ENCODE measurements around the gene CDH5. TPM values are rescaled to one million over a fixed set of nuclear protein-coding genes. Genes with fewer than 3 reads are reported as not detected.

Gene CDH5
- total and polyA plus RNA-seq, 8 donors = 3.4 to 10.2 (median 5.4) TPM

DNA sequence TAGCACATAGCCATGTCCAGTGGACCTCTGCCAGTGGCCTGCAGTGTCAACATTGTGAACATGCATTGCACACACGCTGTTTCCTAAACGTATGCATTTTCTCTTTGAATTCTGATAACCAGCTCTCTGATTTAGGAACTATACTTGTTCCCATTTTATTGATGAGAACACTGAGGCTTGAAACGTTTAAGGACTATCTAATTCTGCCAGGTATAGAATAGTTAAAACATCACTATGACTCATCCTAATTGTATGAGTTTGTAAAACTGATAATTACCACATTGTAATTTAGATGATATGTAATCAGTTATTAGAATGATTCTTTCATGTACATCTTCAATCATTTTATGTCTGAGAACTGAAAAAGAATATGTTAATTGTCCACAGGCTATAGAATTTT, 63.7 kb downstream of the CDH5 start:
- no peaks in the 10 kb centered on the region for H3K9me3 ChIP-seq
- no peaks in the 10 kb centered on the region for H3K4me1 ChIP-seq
- DNase-seq (no peak), FAIRE-seq (no peak), ATAC-seq (no peak)
- no peak overlapping the region for H3K4me3 ChIP-seq
- TF ChIP-seq, protein P1, sequence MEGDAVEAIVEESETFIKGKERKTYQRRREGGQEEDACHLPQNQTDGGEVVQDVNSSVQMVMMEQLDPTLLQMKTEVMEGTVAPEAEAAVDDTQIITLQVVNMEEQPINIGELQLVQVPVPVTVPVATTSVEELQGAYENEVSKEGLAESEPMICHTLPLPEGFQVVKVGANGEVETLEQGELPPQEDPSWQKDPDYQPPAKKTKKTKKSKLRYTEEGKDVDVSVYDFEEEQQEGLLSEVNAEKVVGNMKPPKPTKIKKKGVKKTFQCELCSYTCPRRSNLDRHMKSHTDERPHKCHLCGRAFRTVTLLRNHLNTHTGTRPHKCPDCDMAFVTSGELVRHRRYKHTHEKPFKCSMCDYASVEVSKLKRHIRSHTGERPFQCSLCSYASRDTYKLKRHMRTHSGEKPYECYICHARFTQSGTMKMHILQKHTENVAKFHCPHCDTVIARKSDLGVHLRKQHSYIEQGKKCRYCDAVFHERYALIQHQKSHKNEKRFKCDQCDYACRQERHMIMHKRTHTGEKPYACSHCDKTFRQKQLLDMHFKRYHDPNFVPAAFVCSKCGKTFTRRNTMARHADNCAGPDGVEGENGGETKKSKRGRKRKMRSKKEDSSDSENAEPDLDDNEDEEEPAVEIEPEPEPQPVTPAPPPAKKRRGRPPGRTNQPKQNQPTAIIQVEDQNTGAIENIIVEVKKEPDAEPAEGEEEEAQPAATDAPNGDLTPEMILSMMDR (IDR thresholded peaks at IDR 0.05) = no peak
- H3K36me3 ChIP-seq = no peaks in the 10 kb centered on the region
- peaks cover 0 to 18% (median 5%) of the 10 kb centered on the region in 4 donors for H3K27me3 ChIP-seq
- intact Hi-C loops (cut with DNase I) = no loop called here
- 40 to 48% methylated on average over 3 of the region's 3 CpGs for WGBS, 2 donors
- H3K27ac ChIP-seq = no peak overlapping the region

DNA sequence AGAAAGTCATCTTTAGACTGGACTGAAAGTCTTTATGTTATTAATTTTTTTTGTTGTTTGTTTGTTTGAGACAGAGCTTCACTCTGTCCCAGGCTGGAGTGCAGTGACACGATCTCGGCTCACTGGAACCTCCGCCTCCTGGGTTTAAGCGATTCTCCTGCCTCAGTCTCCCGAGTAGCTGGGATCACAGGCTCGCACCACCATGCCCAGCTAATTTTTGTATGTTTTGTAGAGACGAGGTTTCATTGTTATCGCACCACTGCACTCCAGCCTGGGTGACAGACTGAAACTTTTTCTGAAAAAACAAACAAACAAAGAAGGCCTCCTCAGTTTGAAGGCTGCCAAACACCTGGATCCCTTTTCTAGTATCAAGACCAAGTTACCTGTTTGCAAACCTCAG, 65.3 kb downstream of the CDH5 start:
- H3K36me3 ChIP-seq = no peaks in the 10 kb centered on the region
- 63 to 70% methylated on average over 8 of the region's 8 CpGs for WGBS, 2 donors
- H3K27me3 ChIP-seq = peaks cover 0 to 18% (median 1%) of the 10 kb centered on the region in 4 donors
- no peak overlapping the region for H3K4me3 ChIP-seq
- TF ChIP-seq, protein P1 (IDR thresholded peaks at IDR 0.05) = no peak
- no peak for DNase-seq
- H3K27ac ChIP-seq = no peak overlapping the region
- no peaks in the 10 kb centered on the region for H3K4me1 ChIP-seq
- FAIRE-seq = no peak
- no peaks in the 10 kb centered on the region for H3K9me3 ChIP-seq
- intact Hi-C loops (cut with DNase I) = no loop called here
- no peak for ATAC-seq

DNA sequence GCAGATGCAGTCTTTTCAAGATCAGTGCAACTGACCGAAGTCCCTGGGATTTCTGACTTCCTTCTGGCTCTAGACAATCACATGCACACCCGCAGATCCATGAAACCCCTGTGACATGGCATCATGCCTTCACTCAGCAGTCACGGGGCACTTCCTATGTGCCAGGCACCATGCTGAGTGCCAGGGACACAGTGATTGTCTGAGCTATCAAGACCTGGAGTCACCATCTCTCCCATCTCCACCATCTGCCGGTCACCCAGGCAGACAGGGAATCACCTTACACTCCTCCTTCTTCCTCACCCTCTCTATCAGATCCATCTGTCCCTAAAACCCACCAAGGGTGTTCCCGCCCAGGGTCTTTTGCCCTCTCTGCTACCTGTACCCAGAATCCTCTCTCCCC, 65.9 kb downstream of the CDH5 start:
- no peaks in the 10 kb centered on the region for H3K36me3 ChIP-seq
- TF ChIP-seq, protein P1 (IDR thresholded peaks at IDR 0.05) = no peak
- no peak overlapping the region for H3K27ac ChIP-seq
- intact Hi-C loops (cut with DNase I) = no loop called here
- ATAC-seq (no peak), FAIRE-seq (no peak), DNase-seq (no peak)
- 68 to 74% methylated on average over 5 of the region's 5 CpGs for WGBS, 2 donors
- H3K27me3 ChIP-seq = peaks cover 0 to 17% (median under 1%) of the 10 kb centered on the region in 4 donors
- no peaks in the 10 kb centered on the region for H3K9me3 ChIP-seq
- H3K4me1 ChIP-seq = no peaks in the 10 kb centered on the region
- no peak overlapping the region for H3K4me3 ChIP-seq

DNA sequence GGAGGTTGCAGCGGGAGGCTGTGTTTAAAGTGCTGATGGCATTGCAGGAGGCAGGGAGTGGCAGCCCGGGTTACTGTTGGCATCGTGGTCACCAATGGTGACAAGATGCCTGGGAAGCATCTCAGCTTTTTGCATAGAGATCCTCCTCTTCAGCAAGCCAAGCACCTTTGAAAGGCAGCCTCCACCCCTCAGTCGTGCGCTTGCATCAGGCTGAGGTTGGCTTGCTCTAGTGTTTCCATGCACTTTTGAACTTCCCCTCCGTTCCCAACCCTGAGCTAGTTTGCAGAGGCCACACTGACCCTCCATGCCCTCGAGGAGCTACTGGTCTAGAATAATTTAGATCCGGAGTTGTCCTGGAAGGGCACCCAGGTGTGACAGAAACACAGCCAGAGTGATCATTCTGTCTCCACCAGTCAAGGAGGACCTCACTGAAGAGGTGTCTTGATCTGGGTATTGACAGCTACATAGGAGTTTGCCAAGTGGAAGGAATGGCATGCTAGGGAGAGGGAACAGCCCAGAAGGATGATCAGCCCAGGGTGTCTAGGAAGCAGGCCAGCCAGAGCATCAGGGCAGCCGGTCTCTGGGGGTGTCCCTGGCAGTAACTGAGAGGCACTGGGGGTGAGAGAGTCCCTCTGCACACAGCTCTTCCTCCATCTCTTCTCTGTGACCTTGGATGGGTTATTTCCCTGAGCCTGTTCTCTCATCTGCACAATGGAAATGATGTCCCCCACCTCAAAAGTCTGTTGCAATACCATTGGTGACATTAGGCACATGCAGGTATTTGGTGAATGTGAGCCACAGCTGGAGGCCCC, 68.3 kb downstream of the CDH5 start:
- no peak overlapping the region for H3K4me3 ChIP-seq
- H3K27me3 ChIP-seq = peaks cover 0 to 6% (median 0%) of the 10 kb centered on the region in 4 donors
- no peaks in the 10 kb centered on the region for H3K4me1 ChIP-seq
- no peak for FAIRE-seq
- WGBS, 2 donors = 71 to 74% methylated on average over 9 of the region's 9 CpGs
- H3K27ac ChIP-seq = no peak overlapping the region
- TF ChIP-seq, protein P1 (IDR thresholded peaks at IDR 0.05) = no peak
- DNase-seq = no peak
- intact Hi-C loops (cut with DNase I) = no loop called here
- H3K9me3 ChIP-seq = no peaks in the 10 kb centered on the region
- no peak for ATAC-seq
- H3K36me3 ChIP-seq = no peaks in the 10 kb centered on the region

DNA sequence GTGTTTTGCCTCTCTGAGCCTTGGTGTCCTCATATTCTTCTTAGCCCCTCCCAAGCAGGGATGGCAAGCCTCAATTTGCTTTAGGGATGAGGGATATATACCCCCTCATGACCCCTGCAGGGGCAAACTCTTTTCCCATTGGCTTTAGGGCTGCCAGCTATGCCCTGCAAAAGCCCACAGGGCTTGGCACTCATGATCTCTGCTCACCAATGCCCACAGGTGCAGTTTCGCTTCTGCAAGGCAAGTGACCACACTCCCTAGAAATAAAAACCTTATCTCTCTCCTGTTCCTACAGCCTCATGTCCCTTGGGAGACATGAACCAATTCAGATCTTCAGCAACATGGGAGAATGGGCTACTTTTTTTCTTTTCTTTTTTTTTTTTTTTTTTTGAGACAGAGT, 69.4 kb downstream of the CDH5 start:
- no peaks in the 10 kb centered on the region for H3K9me3 ChIP-seq
- FAIRE-seq (no peak), ATAC-seq (no peak), DNase-seq (no peak)
- TF ChIP-seq, protein P1 (IDR thresholded peaks at IDR 0.05) = no peak
- intact Hi-C loops (cut with DNase I) = no loop called here
- H3K4me1 ChIP-seq = no peaks in the 10 kb centered on the region
- H3K27me3 ChIP-seq = peaks cover 0 to 4% (median 0%) of the 10 kb centered on the region in 4 donors
- WGBS, 2 donors = 93 to 95% methylated on average over 1 of the region's 1 CpG
- no peak overlapping the region for H3K27ac ChIP-seq
- H3K4me3 ChIP-seq = no peak overlapping the region
- no peaks in the 10 kb centered on the region for H3K36me3 ChIP-seq
